HEK293 (cell line): ENCODE results near the gene ACAP3.

ENCODE experiments used
- CTCF ChIA-PET: fragments of 350-600 bp; formaldehyde crosslinking; extraction: SDS; loops from one replicate; lab custom pipeline; 2021; ENCODE audit warnings: antibody characterized with exemption; lab: Yijun Ruan, JAX
- POLR2A ChIA-PET: fragments of 300-600 bp; formaldehyde crosslinking; extraction: SDS; loops from one replicate; lab custom pipeline; 2020; ENCODE audit warnings: antibody characterized with exemption, inconsistent platforms; lab: Yijun Ruan, JAX
- H3K27ac ChIP-seq: fragments of 200-500 bp; sonication (Bioruptor generic); 2 replicates; pipeline ENCODE4 v1.5.1; 2014; ENCODE audit warnings: low read depth, low read length, control low read depth, inconsistent platforms; ENCODE audit errors: extremely low read depth
- H3K36me3 ChIP-seq, 2 experiments: fragments of 200-500 bp in 1 of 2; sonication (Bioruptor generic) in 1 of 2; 1 replicate in 1 of 2; 2 replicates in 1 of 2; pipeline ENCODE4 v1.5.1; 2014 to 2017; ENCODE audit warnings: inconsistent platforms in 2 of 2, low read length in 2 of 2; ENCODE audit not compliant: control insufficient read depth in 2 of 2, insufficient read depth in 1 of 2
- H3K4me1 ChIP-seq: fragments of 200-500 bp; sonication (Bioruptor generic); 2 replicates; pipeline ENCODE4 v1.5.1; 2014; ENCODE audit warnings: mild to moderate bottlenecking, low read length, inconsistent platforms; ENCODE audit not compliant: control insufficient read depth, insufficient read depth
- H3K4me3 ChIP-seq: 2 replicates; pipeline ENCODE4 v1.5.1; 2011; ENCODE audit warnings: low read depth, mild to moderate bottlenecking, control low read depth, low read length, moderate library complexity
- H3K9me3 ChIP-seq: fragments of 200-500 bp; sonication (Bioruptor generic); 2 replicates; pipeline ENCODE4 v1.5.1; 2014; ENCODE audit warnings: low read depth, low read length, inconsistent platforms; ENCODE audit not compliant: control insufficient read depth, insufficient read depth
- GLIS2 ChIP-seq: fragments of 450-650 bp; formaldehyde crosslinking; IDR thresholded peaks from 2 replicates; pipeline ENCODE4 v1.5.1; 2016; ENCODE audit warnings: missing biosample characterization, missing genetic modification characterization
- KLF7 ChIP-seq: fragments of 450-650 bp; formaldehyde crosslinking; IDR thresholded peaks from 2 replicates; pipeline ENCODE4 v1.5.1; 2016; ENCODE audit warnings: missing biosample characterization, missing genetic modification characterization, borderline replicate concordance
- PBX3 ChIP-seq: sonication (generic); formaldehyde crosslinking; IDR thresholded peaks from 2 replicates; pipeline ENCODE4 v1.8.1; 2022; ENCODE audit warnings: mild to moderate bottlenecking, moderate library complexity, missing genetic modification reagents
- TCF7L2 ChIP-seq: IDR thresholded peaks from 2 replicates; pipeline ENCODE4 v1.6.1; 2011; ENCODE audit warnings: low read depth, mild to moderate bottlenecking, inconsistent platforms, low read length, moderate library complexity, borderline replicate concordance
- WT1 ChIP-seq: fragments of 450-650 bp; formaldehyde crosslinking; IDR thresholded peaks from 2 replicates; pipeline ENCODE4 v1.5.1; 2016; ENCODE audit warnings: missing biosample characterization, missing genetic modification characterization
- ZBTB20 ChIP-seq: fragments of 450-650 bp; formaldehyde crosslinking; IDR thresholded peaks from 2 replicates; pipeline ENCODE4 v1.5.1; 2016; ENCODE audit warnings: missing biosample characterization, missing genetic modification characterization
- ZBTB8A ChIP-seq: fragments of 450-650 bp; formaldehyde crosslinking; IDR thresholded peaks from 2 replicates; pipeline ENCODE4 v1.5.1; 2016; ENCODE audit warnings: missing biosample characterization, missing genetic modification characterization
- ZIC2 ChIP-seq: fragments of 450-650 bp; formaldehyde crosslinking; IDR thresholded peaks from 2 replicates; pipeline ENCODE4 v1.5.1; 2016; ENCODE audit warnings: missing biosample characterization, missing genetic modification characterization
- ZNF169 ChIP-seq: fragments of 450-650 bp; formaldehyde crosslinking; IDR thresholded peaks from 2 replicates; pipeline ENCODE4 v1.5.1; 2016; ENCODE audit warnings: missing biosample characterization, missing genetic modification characterization
- ZNF561 ChIP-seq: fragments of 450-650 bp; IDR thresholded peaks from 2 replicates; pipeline ENCODE4 v1.5.1; 2018; ENCODE audit warnings: missing biosample characterization, missing genetic modification characterization, borderline replicate concordance
- ZSCAN16 ChIP-seq: fragments of 450-650 bp; formaldehyde crosslinking; IDR thresholded peaks from 2 replicates; pipeline ENCODE4 v1.5.1; 2016; ENCODE audit warnings: missing biosample characterization, missing genetic modification characterization
- TF ChIP-seq, protein P1 (sequence below): fragments of 450-650 bp; formaldehyde crosslinking; IDR thresholded peaks from 2 replicates; pipeline ENCODE4 v1.5.1; 2016; ENCODE audit warnings: missing biosample characterization, missing genetic modification characterization
- TF ChIP-seq, protein P2 (sequence below): fragments of 450-650 bp; formaldehyde crosslinking; IDR thresholded peaks from 2 replicates; pipeline ENCODE4 v1.5.1; 2016; ENCODE audit warnings: missing biosample characterization, missing genetic modification characterization
- TF ChIP-seq, protein P3 (sequence below): fragments of 450-650 bp; formaldehyde crosslinking; IDR thresholded peaks from 2 replicates; pipeline ENCODE4 v1.5.1; 2016; ENCODE audit warnings: missing biosample characterization, missing genetic modification characterization
- TF ChIP-seq, protein P4 (sequence below): fragments of 450-650 bp; formaldehyde crosslinking; IDR thresholded peaks from 2 replicates; pipeline ENCODE4 v1.5.1; 2016; ENCODE audit warnings: missing biosample characterization, missing genetic modification characterization

Gene ACAP3

DNA sequence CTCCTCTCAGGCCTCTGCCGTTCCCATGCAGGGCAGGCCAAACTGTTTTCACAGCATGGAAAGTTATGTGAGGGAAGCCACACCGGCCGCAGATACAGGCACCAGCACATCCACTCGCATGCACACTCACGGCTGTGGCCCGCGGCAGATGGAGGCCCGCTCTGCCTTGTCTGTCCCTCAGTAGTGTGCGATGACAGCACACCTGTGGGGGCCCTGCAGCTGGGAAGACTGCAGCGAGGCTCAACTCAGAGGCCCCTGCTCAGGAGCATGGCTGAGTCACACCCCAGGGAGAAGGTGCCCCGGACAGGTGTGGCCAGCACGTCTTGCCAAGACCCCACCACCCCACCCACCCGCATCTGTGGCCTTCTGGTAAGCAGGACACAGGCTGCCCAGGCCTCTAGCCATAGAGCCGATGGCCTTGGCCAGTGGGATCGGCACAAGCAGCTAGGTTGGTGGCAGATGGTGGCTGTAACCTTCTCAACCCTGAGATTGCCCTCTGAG lies 32.7 kb downstream of the ACAP3 start (continued):
- TF ChIP-seq, protein P1, sequence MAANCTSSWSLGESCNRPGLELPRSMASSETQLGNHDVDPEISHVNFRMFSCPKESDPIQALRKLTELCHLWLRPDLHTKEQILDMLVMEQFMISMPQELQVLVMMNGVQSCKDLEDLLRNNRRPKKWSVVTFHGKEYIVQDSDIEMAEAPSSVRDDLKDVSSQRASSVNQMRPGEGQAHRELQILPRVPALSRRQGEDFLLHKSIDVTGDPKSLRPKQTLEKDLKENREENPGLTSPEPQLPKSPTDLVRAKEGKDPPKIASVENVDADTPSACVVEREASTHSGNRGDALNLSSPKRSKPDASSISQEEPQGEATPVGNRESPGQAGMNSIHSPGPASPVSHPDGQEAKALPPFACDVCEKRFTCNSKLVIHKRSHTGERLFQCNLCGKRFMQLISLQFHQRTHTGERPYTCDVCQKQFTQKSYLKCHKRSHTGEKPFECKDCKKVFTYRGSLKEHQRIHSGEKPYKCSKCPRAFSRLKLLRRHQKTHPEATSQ: no peak
- TF ChIP-seq ZBTB20 (tag by site-specific recombination) (no peak), ZNF169 (no peak)

DNA sequence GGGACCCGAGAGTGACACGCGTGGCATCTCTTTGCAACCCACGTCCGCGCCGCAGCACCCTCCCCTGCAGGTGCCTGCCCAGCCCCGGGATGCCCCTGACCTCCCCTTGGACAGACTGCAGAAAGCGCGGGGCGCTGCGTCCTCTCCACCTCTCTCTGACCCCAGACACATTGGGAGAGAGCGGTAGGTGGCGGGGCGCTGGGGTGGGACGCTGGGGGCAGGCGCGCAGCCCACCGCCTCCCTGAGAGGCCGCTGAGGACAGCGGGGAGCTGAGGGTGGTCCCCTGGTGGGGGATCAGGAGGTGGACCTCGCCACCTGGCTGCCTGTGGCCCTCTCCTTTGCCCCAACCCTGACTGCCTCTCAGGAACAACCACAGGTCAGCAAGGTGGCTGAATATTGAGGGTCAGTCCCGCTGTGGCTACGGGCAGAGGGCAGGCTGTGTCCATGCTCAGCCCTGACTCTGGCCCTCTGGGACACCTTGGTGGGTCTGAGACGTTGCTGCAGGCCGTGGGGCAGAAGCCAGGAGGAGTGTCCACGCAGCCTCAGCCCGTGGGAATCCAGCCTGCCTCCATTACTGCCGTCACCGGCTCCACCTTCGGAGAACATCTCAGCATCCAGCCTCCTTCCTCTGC lies 33.3 kb downstream of the ACAP3 start:
- peak overlapping the region; percentile 86 for H3K27ac ChIP-seq
- CTCF ChIA-PET: interaction anchor here (0.6 to 0.8 kb wide), 2 partner anchors 9 to 10 kb away, joined by 3 read pairs; no protein-coding TSS in a partner anchor

More for the DNA sequence above, 33.3 kb downstream of the ACAP3 start:
- Histone ChIP-seq H3K4me3 (peak overlapping the region; percentile 62), H3K36me3 (peaks cover 4 to 34% of the 10 kb centered on the region in 2 experiments; a peak in 2 of 3 replicates), H3K4me1 (0 out of 2 replicates have a peak, but pooled peaks cover 4% of the 10 kb centered on the region), H3K9me3 (no peaks in the 10 kb centered on the region)
- TF ChIP-seq TCF7L2 (no peak), ZSCAN16 (tag by site-specific recombination) (no peak), ZIC2 (tag by site-specific recombination) (0 out of 2 replicates have a peak, but pooled peaks have one; percentile 6), WT1 (tag by site-specific recombination) (no peak; the same call in 1 of the 2 replicates), PBX3 (CRISPR knock-in tag) (peak; percentile 4; the same call in 1 of the 2 replicates), ZNF561 (tag by site-specific recombination) (0 out of 2 replicates have a peak, but pooled peaks have one; percentile 13), ZBTB20 (tag by site-specific recombination) (peak; percentile 5; the same call in 1 of the 2 replicates), GLIS2 (tag by site-specific recombination) (peak; percentile 62; the same call in 1 of the 2 replicates), ZBTB8A (tag by site-specific recombination) (no peak), KLF7 (tag by site-specific recombination) (no peak)
- TF ChIP-seq, protein P2, sequence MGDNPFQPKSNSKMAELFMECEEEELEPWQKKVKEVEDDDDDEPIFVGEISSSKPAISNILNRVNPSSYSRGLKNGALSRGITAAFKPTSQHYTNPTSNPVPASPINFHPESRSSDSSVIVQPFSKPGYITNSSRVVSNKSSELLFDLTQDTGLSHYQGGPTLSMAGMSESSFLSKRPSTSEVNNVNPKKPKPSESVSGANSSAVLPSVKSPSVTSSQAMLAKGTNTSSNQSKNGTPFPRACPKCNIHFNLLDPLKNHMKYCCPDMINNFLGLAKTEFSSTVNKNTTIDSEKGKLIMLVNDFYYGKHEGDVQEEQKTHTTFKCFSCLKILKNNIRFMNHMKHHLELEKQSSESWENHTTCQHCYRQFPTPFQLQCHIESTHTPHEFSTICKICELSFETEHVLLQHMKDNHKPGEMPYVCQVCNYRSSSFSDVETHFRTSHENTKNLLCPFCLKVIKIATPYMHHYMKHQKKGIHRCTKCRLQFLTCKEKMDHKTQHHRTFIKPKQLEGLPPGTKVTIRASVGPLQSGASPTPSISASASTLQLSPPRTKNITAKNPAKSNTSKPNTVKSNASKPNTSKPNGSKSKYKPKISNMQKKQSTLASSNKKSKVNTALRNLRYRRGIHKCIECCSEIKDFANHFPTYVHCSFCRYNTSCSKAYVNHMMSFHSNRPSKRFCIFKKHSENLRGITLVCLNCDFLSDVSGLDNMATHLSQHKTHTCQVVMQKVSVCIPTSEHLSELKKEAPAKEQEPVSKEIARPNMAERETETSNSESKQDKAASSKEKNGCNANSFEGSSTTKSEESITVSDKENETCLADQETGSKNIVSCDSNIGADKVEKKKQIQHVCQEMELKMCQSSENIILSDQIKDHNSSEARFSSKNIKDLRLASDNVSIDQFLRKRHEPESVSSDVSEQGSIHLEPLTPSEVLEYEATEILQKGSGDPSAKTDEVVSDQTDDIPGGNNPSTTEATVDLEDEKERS (tag by site-specific recombination): no peak
- TF ChIP-seq, protein P3, sequence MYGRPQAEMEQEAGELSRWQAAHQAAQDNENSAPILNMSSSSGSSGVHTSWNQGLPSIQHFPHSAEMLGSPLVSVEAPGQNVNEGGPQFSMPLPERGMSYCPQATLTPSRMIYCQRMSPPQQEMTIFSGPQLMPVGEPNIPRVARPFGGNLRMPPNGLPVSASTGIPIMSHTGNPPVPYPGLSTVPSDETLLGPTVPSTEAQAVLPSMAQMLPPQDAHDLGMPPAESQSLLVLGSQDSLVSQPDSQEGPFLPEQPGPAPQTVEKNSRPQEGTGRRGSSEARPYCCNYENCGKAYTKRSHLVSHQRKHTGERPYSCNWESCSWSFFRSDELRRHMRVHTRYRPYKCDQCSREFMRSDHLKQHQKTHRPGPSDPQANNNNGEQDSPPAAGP (tag by site-specific recombination): peak; percentile 59; the same call in 1 of the 2 replicates
- TF ChIP-seq, protein P4, sequence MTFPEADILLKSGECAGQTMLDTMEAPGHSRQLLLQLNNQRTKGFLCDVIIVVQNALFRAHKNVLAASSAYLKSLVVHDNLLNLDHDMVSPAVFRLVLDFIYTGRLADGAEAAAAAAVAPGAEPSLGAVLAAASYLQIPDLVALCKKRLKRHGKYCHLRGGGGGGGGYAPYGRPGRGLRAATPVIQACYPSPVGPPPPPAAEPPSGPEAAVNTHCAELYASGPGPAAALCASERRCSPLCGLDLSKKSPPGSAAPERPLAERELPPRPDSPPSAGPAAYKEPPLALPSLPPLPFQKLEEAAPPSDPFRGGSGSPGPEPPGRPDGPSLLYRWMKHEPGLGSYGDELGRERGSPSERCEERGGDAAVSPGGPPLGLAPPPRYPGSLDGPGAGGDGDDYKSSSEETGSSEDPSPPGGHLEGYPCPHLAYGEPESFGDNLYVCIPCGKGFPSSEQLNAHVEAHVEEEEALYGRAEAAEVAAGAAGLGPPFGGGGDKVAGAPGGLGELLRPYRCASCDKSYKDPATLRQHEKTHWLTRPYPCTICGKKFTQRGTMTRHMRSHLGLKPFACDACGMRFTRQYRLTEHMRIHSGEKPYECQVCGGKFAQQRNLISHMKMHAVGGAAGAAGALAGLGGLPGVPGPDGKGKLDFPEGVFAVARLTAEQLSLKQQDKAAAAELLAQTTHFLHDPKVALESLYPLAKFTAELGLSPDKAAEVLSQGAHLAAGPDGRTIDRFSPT: no peak
- POLR2A ChIA-PET: interaction anchor here (1.8 kb wide), 2 partner anchors 10 to 17 kb away, joined by 6 to 12 read pairs; no protein-coding TSS in a partner anchor
